GM12878 (cell line): ENCODE data around the gene DNAJC11. TPM values are rescaled to one million over a fixed set of nuclear protein-coding genes. Genes with fewer than 3 reads are reported as not detected.

Experiments
- EGR1 ChIP-seq, 2 experiments: IDR thresholded peaks; 1 replicate in 1 of 2; 2 replicates in 1 of 2; pipeline ENCODE4 v1.6.1; 2011 to 2012; ENCODE audit warnings: low read depth in 2 of 2, low read length in 2 of 2, borderline replicate concordance in 1 of 2, mild to moderate bottlenecking in 1 of 2, moderate library complexity in 1 of 2
- HDAC2 ChIP-seq: fragments of 200-600 bp; sonication (generic); IDR thresholded peaks from 2 replicates; pipeline ENCODE4 v1.6.1; 2017
- KDM1A ChIP-seq: fragments of 200-600 bp; sonication (generic); IDR thresholded peaks from 2 replicates; pipeline ENCODE4 v1.6.1; 2016; ENCODE audit warnings: borderline replicate concordance
- MYC ChIP-seq: IDR thresholded peaks from 2 replicates; pipeline ENCODE4 v1.6.1; 2011; ENCODE audit warnings: mild to moderate bottlenecking, low read length, moderate library complexity, inconsistent platforms; ENCODE audit not compliant: insufficient read depth, insufficient replicate concordance, insufficient read length, severe bottlenecking
- SIX5 ChIP-seq: IDR thresholded peaks from 2 replicates; pipeline ENCODE4 v1.6.1; 2011; ENCODE audit warnings: mild to moderate bottlenecking, low read depth, low read length, moderate library complexity; ENCODE audit not compliant: severe bottlenecking
- SMAD1 ChIP-seq: fragments of 450-650 bp; IDR thresholded peaks from 2 replicates; pipeline ENCODE4 v1.6.1; 2018; ENCODE audit warnings: mild to moderate bottlenecking, low read depth; ENCODE audit not compliant: partially characterized antibody
- ZNF207 ChIP-seq: fragments of 450-650 bp; IDR thresholded peaks from 2 replicates; pipeline ENCODE4 v1.6.1; 2014; ENCODE audit warnings: antibody characterized with exemption, mild to moderate bottlenecking, borderline replicate concordance
- ZNF24 ChIP-seq: fragments of 450-650 bp; IDR thresholded peaks from 2 replicates; pipeline ENCODE4 v1.6.1; 2017; ENCODE audit warnings: antibody characterized with exemption, mild to moderate bottlenecking
- polyA plus RNA-seq, 11 experiments: library from polyadenylated mRNA; depleted of rRNA in 4 of 11; unstranded in 6 of 11; stranded (reverse) in 5 of 11; fragments of >200 nt; fragmentation: Nextera tagmentation in 4 of 11; fragmentation: Illumina TruSeq in 1 of 11; extraction: Ambion mirVana in 4 of 11; extraction: Trizol in 1 of 11; gene quantifications; 1 replicate in 1 of 11; 2 replicates in 10 of 11; pipeline versions ENCODE4 v1.2.1 to v1.2.3, GENCODE V29; 2011 to 2016; ENCODE audit warnings: inconsistent platforms in 2 of 11, missing spikeins in 2 of 11, low read depth in 1 of 11
- total RNA-seq, 4 experiments: library from RNA; depleted of rRNA in 3 of 4; stranded (reverse); fragments of >200 nt in 3 of 4; fragmentation: Illumina TruSeq in 1 of 4; extraction: Trizol in 1 of 4; gene quantifications; 2 replicates each; pipeline versions ENCODE4 v1.2.1 to v1.2.3, GENCODE V29; 2013 to 2021
- TF ChIP-seq, protein P1 (sequence below): fragments of 450-650 bp; IDR thresholded peaks from 2 replicates; pipeline ENCODE4 v1.6.1; 2018; ENCODE audit warnings: mild to moderate bottlenecking, low read depth, moderate library complexity; ENCODE audit not compliant: partially characterized antibody
- TF ChIP-seq, protein P2 (sequence below): IDR thresholded peaks from 2 replicates; pipeline ENCODE4 v1.6.1; 2012; ENCODE audit warnings: mild to moderate bottlenecking, low read depth, low read length
- TF ChIP-seq, protein P3 (sequence below): IDR thresholded peaks from 2 replicates; pipeline ENCODE4 v1.6.1; 2011; ENCODE audit warnings: low read depth, low read length, improper control_type of control experiment, borderline replicate concordance
- TF ChIP-seq, protein P4 (sequence below): fragments of 450-650 bp; IDR thresholded peaks from 2 replicates; pipeline ENCODE4 v1.6.1; 2014; ENCODE audit warnings: mild to moderate bottlenecking
- TF ChIP-seq, protein P5 (sequence below): fragments of 450-650 bp; IDR thresholded peaks from 2 replicates; pipeline ENCODE4 v1.6.1; 2017; ENCODE audit warnings: antibody characterized with exemption, mild to moderate bottlenecking, moderate library complexity

The DNAJC11 gene
- total and polyA plus RNA-seq, 10 of the 15 experiments (the other 5 are each of a cell fraction or from before 2014, with no cell fraction given): 5.0 to 58.8 (median 39.5) TPM

DNA sequence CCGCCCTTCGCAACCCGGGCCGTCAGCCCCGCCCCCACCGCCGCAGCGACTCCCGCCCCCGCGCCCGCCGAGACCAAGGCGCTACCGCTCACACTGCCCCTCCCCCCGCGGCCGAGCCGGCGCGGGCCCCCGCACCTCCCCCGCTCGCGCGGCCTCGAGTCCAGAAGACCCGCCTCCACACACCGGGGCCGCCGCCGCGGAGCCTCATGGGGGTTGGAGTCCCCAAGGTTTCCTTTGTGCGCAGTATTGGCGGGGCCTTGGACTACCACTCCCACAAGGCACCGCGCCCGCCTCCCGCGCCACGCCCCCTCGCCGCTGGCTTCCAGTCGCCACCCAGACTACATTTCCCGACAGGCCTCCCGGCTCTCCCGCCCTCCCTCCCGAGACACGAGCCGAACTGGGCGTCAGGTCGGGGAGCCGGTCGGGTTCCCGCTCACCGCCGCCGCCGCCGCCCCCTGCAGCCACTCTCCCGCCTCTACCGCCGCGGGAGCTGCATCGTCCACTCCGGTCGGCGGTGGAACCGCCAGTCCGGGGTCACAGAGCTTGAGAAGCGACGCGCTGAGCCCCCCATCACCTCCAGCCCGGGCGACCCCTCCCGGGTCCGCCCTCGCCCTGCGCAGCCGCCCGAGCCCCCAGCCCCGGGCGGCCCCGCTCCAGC is 88.1 kb downstream of the DNAJC11 start, which contains the start of gene PHF13 (continued):
- TF ChIP-seq, protein P1, sequence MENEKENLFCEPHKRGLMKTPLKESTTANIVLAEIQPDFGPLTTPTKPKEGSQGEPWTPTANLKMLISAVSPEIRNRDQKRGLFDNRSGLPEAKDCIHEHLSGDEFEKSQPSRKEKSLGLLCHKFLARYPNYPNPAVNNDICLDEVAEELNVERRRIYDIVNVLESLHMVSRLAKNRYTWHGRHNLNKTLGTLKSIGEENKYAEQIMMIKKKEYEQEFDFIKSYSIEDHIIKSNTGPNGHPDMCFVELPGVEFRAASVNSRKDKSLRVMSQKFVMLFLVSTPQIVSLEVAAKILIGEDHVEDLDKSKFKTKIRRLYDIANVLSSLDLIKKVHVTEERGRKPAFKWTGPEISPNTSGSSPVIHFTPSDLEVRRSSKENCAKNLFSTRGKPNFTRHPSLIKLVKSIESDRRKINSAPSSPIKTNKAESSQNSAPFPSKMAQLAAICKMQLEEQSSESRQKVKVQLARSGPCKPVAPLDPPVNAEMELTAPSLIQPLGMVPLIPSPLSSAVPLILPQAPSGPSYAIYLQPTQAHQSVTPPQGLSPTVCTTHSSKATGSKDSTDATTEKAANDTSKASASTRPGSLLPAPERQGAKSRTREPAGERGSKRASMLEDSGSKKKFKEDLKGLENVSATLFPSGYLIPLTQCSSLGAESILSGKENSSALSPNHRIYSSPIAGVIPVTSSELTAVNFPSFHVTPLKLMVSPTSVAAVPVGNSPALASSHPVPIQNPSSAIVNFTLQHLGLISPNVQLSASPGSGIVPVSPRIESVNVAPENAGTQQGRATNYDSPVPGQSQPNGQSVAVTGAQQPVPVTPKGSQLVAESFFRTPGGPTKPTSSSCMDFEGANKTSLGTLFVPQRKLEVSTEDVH: no peak
- TF ChIP-seq, protein P2, sequence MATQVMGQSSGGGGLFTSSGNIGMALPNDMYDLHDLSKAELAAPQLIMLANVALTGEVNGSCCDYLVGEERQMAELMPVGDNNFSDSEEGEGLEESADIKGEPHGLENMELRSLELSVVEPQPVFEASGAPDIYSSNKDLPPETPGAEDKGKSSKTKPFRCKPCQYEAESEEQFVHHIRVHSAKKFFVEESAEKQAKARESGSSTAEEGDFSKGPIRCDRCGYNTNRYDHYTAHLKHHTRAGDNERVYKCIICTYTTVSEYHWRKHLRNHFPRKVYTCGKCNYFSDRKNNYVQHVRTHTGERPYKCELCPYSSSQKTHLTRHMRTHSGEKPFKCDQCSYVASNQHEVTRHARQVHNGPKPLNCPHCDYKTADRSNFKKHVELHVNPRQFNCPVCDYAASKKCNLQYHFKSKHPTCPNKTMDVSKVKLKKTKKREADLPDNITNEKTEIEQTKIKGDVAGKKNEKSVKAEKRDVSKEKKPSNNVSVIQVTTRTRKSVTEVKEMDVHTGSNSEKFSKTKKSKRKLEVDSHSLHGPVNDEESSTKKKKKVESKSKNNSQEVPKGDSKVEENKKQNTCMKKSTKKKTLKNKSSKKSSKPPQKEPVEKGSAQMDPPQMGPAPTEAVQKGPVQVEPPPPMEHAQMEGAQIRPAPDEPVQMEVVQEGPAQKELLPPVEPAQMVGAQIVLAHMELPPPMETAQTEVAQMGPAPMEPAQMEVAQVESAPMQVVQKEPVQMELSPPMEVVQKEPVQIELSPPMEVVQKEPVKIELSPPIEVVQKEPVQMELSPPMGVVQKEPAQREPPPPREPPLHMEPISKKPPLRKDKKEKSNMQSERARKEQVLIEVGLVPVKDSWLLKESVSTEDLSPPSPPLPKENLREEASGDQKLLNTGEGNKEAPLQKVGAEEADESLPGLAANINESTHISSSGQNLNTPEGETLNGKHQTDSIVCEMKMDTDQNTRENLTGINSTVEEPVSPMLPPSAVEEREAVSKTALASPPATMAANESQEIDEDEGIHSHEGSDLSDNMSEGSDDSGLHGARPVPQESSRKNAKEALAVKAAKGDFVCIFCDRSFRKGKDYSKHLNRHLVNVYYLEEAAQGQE: no peak
- TF ChIP-seq ZNF24: no peak
- TF ChIP-seq EGR1 (IDR thresholded peaks at IDR 0.05; ENCODE audit: borderline replicate concordance in 1 of 2, low read depth in 2 of 2, low read length in 2 of 2): peak in 1 of 2 experiments; percentile 96; a peak in 2 of 3 replicates
- peak; percentile 96 for TF ChIP-seq SIX5
- TF ChIP-seq, protein P3, sequence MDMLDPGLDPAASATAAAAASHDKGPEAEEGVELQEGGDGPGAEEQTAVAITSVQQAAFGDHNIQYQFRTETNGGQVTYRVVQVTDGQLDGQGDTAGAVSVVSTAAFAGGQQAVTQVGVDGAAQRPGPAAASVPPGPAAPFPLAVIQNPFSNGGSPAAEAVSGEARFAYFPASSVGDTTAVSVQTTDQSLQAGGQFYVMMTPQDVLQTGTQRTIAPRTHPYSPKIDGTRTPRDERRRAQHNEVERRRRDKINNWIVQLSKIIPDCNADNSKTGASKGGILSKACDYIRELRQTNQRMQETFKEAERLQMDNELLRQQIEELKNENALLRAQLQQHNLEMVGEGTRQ: no peak
- TF ChIP-seq KDM1A: no peak
- no peak for TF ChIP-seq ZNF207
- no peak for TF ChIP-seq SMAD1
- no peak for TF ChIP-seq HDAC2
- TF ChIP-seq MYC: peak; percentile 41
- TF ChIP-seq, protein P4, sequence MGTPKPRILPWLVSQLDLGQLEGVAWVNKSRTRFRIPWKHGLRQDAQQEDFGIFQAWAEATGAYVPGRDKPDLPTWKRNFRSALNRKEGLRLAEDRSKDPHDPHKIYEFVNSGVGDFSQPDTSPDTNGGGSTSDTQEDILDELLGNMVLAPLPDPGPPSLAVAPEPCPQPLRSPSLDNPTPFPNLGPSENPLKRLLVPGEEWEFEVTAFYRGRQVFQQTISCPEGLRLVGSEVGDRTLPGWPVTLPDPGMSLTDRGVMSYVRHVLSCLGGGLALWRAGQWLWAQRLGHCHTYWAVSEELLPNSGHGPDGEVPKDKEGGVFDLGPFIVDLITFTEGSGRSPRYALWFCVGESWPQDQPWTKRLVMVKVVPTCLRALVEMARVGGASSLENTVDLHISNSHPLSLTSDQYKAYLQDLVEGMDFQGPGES: no peak
- TF ChIP-seq, protein P5, sequence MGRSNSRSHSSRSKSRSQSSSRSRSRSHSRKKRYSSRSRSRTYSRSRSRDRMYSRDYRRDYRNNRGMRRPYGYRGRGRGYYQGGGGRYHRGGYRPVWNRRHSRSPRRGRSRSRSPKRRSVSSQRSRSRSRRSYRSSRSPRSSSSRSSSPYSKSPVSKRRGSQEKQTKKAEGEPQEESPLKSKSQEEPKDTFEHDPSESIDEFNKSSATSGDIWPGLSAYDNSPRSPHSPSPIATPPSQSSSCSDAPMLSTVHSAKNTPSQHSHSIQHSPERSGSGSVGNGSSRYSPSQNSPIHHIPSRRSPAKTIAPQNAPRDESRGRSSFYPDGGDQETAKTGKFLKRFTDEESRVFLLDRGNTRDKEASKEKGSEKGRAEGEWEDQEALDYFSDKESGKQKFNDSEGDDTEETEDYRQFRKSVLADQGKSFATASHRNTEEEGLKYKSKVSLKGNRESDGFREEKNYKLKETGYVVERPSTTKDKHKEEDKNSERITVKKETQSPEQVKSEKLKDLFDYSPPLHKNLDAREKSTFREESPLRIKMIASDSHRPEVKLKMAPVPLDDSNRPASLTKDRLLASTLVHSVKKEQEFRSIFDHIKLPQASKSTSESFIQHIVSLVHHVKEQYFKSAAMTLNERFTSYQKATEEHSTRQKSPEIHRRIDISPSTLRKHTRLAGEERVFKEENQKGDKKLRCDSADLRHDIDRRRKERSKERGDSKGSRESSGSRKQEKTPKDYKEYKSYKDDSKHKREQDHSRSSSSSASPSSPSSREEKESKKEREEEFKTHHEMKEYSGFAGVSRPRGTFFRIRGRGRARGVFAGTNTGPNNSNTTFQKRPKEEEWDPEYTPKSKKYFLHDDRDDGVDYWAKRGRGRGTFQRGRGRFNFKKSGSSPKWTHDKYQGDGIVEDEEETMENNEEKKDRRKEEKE: no peak
